AG10803 (cell line): ENCODE measurements around the gene OBP2B.
"Not testable (repeated sequence)": the region's sequence is repeated elsewhere in the genome, so short reads cannot be mapped to it uniquely, and the experiment has no call there.

Experiments used
- DNase-seq: peaks from one replicate; pipeline ENCODE4 v3.0.0; 2010; ENCODE audit warnings: low read depth
- H3K4me3 ChIP-seq: 2 replicates; pipeline ENCODE4 v1.5.1; 2011; ENCODE audit warnings: mild to moderate bottlenecking, low read length, control low read depth
- CTCF ChIP-seq: conservative IDR thresholded peaks from 2 replicates; pipeline ENCODE4 v1.5.1; 2011; ENCODE audit warnings: mild to moderate bottlenecking, low read length, control low read depth, inconsistent platforms

Gene OBP2B

GRCh38 chr9:133230093-133230492 is 21.0 kb upstream of the OBP2B start:
- DNase-seq: no peak
- TF ChIP-seq CTCF: no peak
- no peak overlapping the region for H3K4me3 ChIP-seq

- H3K4me3 ChIP-seq, DNase-seq: not testable (repeated sequence)
These were observed 19.6 kb upstream of the OBP2B start for GRCh38 chr9:133228474-133229193.

- DNase-seq, H3K4me3 ChIP-seq: not testable (repeated sequence)
These were observed 18.9 kb upstream of the OBP2B start for GRCh38 chr9:133227996-133228395.

- no peak for DNase-seq
- H3K4me3 ChIP-seq: no peak overlapping the region
- TF ChIP-seq CTCF: no peak
These were observed 18.3 kb upstream of the OBP2B start for GRCh38 chr9:133227242-133227860.

GRCh38 chr9:133226219-133227171 is 17.4 kb upstream of the OBP2B start:
- no peak for TF ChIP-seq CTCF
- DNase-seq: no peak

GRCh38 chr9:133225171-133226011 is 16.3 kb upstream of the OBP2B start:
- no peak overlapping the region for H3K4me3 ChIP-seq
- no peak for TF ChIP-seq CTCF
- DNase-seq: no peak

More at GRCh38 chr9:133226219-133227171, 17.4 kb upstream of the OBP2B start:
- no peak overlapping the region for H3K4me3 ChIP-seq

- no peak for TF ChIP-seq CTCF
- DNase-seq: no peak
- H3K4me3 ChIP-seq: no peak overlapping the region
These were observed 15.7 kb upstream of the OBP2B start for GRCh38 chr9:133224762-133225161.

GRCh38 chr9:133223159-133223756 is 14.2 kb upstream of the OBP2B start:
- H3K4me3 ChIP-seq, DNase-seq: not testable (repeated sequence)

- H3K4me3 ChIP-seq, DNase-seq: not testable (repeated sequence)
These were observed 12.9 kb upstream of the OBP2B start for GRCh38 chr9:133221994-133222393.
